Activated CD4-positive, alpha-beta T cell treated with anti-CD3 and anti-CD28 coated beads for 36 hours (primary cell): ENCODE results near the gene TEX36. TPM values are rescaled to one million over a fixed set of nuclear protein-coding genes. Genes with fewer than 3 reads are reported as not detected.
"Not testable (repeated sequence)": the region's sequence is repeated elsewhere in the genome, so short reads cannot be mapped to it uniquely, and the experiment has no call there.

Experiments used
- ATAC-seq: fragments of 200-7000 bp; cut with Tn5 transposase; one replicate; pipeline ENCODE4 v1.10.0; 2021; ENCODE audit warnings: mild to moderate bottlenecking, moderate library complexity
- CTCF ChIA-PET: fragments of 350-600 bp; sonication (Branson Sonifier 250); formaldehyde crosslinking; loops from one replicate; lab custom pipeline; 2021; ENCODE audit warnings: antibody characterized with exemption; lab: Charles Lee
- POLR2A ChIA-PET: fragments of 350-600 bp; sonication (Branson Sonifier 250); formaldehyde crosslinking; loops from one replicate; lab custom pipeline; 2021; ENCODE audit warnings: antibody characterized with exemption, inconsistent platforms; lab: Charles Lee
- DNase-seq: peaks from one replicate; pipeline ENCODE4 v3.0.0-alpha.2; 2020
- H3K27ac Mint-ChIP-seq: one replicate; pipeline ENCODE4 v1.8.0; 2021; ENCODE audit warnings: mixed read lengths
- H3K27me3 Mint-ChIP-seq: one replicate; pipeline ENCODE4 v1.8.0; 2021; ENCODE audit warnings: mixed read lengths
- H3K36me3 Mint-ChIP-seq: one replicate; pipeline ENCODE4 v1.8.0; 2021; ENCODE audit warnings: low read depth, mixed read lengths
- H3K4me1 Mint-ChIP-seq: one replicate; pipeline ENCODE4 v1.8.0; 2021; ENCODE audit warnings: mixed read lengths
- H3K4me3 Mint-ChIP-seq: one replicate; pipeline ENCODE4 v1.8.0; 2021; ENCODE audit warnings: mild to moderate bottlenecking, moderate library complexity, mixed read lengths
- H3K9me3 Mint-ChIP-seq: one replicate; pipeline ENCODE4 v1.8.0; 2021; ENCODE audit warnings: low read depth, mixed read lengths
- intact Hi-C, 2 experiments: fragments of 100-400 bp; cut with DNase I in 1 of 2; cut with micrococcal nuclease in 1 of 2; formaldehyde crosslinking; loops; one replicate each; pipeline versions ENCODE4 v1.14.2 to v1.15.1; 2022 to 2024; cut with DNase I, micrococcal nuclease
- total RNA-seq, 2 experiments: library from RNA; stranded (reverse); gene quantifications; one replicate each; pipeline ENCODE4 v1.2.3, GENCODE V29; 2021

TEX36 gene
- total RNA-seq, 2 experiments from 2014 or later = not detected

DNA sequence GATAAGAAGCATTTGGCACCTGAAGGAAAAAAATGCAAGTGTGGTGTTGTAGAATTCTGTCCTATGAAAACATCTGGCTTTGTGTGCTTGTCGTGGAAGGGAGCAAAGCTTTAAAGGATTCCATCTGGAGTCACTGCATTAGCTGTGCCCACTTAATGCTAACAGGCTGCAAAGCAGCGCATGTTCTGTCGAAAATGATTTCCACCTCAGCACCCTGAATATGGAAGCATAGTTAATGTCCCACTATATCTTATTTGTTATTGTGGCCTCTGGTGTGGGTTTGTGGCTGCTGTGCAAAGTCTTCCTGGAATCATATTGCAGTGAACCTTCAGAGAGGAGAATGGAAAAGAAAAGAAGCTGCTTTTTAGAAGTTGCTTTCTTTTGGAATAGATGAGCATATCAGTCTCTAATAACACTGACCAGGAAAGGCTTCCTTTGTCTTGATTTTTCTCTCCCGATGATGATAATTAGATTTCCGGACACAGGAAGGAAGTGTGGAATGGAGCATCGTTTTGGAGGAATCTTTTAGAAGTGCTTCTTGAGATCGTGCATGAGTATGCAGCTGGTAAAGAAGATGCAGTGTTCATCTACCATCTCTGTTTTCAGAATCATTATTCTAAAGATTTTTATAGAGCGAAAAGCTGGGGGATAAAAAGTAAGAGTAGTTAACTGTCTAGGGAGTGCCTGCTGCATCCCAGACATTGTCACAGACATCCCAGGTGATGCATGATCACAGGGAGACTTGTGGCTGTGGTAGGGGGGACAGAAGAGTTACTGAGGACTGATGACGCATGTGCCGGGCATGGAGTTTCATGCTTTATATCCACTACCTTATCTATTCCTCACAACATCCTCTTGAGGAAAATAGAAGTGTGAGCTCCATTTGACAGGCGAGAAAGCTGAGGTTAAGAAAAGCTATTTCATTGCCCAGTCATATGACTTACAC lies 54.6 kb downstream of the TEX36 start:
- H3K4me1 Mint-ChIP-seq = no peaks in the 10 kb centered on the region
- ChIA-PET CTCF (interaction anchor here (0.6 to 1.0 kb wide), 5 partner anchors 10 to 1992 kb away, joined by 3 read pairs; no protein-coding TSS in a partner anchor), POLR2A (no interaction called here)
- no peak overlapping the region for H3K27ac Mint-ChIP-seq
- DNase-seq (no peak), ATAC-seq (no peak)
- intact Hi-C loops = no loop called here
- no peaks in the 10 kb centered on the region for H3K9me3 Mint-ChIP-seq
- no peak overlapping the region for H3K4me3 Mint-ChIP-seq
- peaks cover 9% of the 10 kb centered on the region for H3K27me3 Mint-ChIP-seq
- H3K36me3 Mint-ChIP-seq = no peaks in the 10 kb centered on the region

DNA sequence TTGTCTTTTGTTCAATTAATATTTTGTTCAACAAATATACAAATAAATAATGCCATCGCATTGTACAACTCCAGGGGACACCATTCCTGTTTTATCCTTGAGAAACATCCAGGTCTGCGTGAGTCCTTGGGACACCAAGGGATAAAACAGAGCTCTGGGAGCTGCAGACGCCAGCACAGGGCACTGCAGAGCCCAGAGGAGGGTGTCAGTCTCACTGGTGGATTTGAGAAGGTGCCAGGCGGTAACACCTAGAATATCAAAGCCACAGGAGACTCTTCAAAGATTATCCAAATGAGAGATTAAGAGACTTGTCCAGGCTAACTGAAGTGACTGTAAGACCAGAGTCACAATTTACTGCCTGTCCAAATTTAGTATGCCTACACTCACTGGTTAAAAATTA lies 55.3 kb downstream of the TEX36 start:
- POLR2A ChIA-PET = no interaction called here
- Mint-ChIP-seq H3K36me3 (no peaks in the 10 kb centered on the region), H3K27ac (no peak overlapping the region), H3K27me3 (peaks cover 12% of the 10 kb centered on the region), H3K4me3 (no peak overlapping the region), H3K9me3 (no peaks in the 10 kb centered on the region), H3K4me1 (no peaks in the 10 kb centered on the region)
- CTCF ChIA-PET = interaction anchor here (0.8 kb wide), 1 partner anchor 414 kb away, joined by 3 read pairs; no protein-coding TSS in a partner anchor
- ATAC-seq = no peak
- DNase-seq = no peak
- intact Hi-C loops = no loop called here

DNA sequence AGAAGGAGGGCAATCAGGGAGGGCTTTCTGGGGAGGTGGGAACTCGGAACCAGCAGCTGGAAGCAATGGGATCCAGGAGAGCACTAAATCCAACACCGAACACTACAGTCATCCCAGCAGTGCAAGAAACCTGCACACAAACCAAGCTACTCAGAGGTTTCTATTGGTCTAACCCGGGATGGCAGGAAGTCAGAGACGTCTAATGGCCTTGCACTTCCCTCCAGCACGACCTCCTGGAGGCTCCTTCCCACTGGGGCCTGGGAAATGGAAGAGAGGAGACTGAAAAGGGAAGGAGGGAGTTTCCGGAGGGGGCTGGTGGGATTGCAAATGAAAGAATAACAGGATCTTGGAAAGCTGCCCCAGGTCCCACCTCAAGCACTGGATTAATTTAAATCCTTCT lies 56.3 kb downstream of the TEX36 start:
- ChIA-PET POLR2A (no interaction called here), CTCF (no interaction called here)
- Mint-ChIP-seq H3K36me3 (no peaks in the 10 kb centered on the region), H3K27me3 (peaks cover 12% of the 10 kb centered on the region), H3K27ac (no peak overlapping the region), H3K9me3 (no peaks in the 10 kb centered on the region), H3K4me3 (no peak overlapping the region), H3K4me1 (no peaks in the 10 kb centered on the region)
- intact Hi-C loops = no loop called here
- ATAC-seq (no peak), DNase-seq (no peak)

DNA sequence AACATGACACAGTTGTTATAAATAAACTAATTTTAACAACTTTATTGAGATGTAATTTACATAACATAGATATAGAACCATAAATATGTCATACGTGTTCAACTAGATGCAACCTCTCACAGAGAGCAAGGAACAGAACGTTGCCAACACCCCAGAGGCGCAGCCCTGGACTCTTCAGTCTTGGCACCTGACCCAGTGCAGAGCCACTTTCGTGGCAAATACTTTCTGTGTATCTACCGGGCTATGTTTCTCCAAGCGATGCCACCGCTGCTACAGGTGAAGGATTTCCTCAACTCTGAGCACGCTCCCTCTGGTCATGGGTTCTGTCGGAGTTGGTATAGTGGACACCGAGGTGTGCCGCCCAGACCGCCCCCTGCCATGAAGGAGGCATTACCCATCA lies 57.4 kb downstream of the TEX36 start:
- POLR2A ChIA-PET = no interaction called here
- H3K36me3 Mint-ChIP-seq = no peaks in the 10 kb centered on the region

DNA sequence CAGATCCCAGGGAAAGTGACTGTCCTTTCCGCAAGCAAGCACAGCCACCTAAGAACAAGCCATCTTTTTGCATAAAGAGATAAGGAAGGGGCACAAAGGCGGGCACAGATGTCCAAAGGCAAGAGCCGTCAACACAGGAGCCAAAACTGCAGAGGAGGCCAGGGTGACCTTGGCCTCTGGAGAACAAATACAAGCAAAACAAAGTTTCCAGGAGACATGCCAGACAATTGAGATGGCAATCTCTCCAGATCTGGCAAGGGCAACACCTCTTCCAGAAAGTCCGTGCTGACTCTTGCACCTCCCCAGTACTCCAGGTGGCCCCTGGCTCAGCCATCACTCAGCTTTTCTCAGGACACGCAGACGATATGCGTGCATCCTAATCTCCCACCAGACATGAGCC lies 58.2 kb downstream of the TEX36 start:
- intact Hi-C loops = no loop called here
- peaks cover 15% of the 10 kb centered on the region for H3K27me3 Mint-ChIP-seq
- no peaks in the 10 kb centered on the region for H3K36me3 Mint-ChIP-seq
- no peaks in the 10 kb centered on the region for H3K9me3 Mint-ChIP-seq
- ChIA-PET POLR2A (no interaction called here), CTCF (no interaction called here)
- H3K4me3 Mint-ChIP-seq = no peak overlapping the region
- DNase-seq (no peak), ATAC-seq (no peak)
- no peaks in the 10 kb centered on the region for H3K4me1 Mint-ChIP-seq
- H3K27ac Mint-ChIP-seq = no peak overlapping the region

More for the DNA sequence above, 57.4 kb downstream of the TEX36 start:
- DNase-seq = no peak
- no peak overlapping the region for H3K27ac Mint-ChIP-seq
- ATAC-seq = no peak
- H3K9me3 Mint-ChIP-seq = no peaks in the 10 kb centered on the region
- CTCF ChIA-PET = interaction anchor here (0.6 kb wide), 1 partner anchor 182 kb away, joined by 3 read pairs; no protein-coding TSS in a partner anchor
- H3K27me3 Mint-ChIP-seq = peaks cover 12% of the 10 kb centered on the region
- intact Hi-C loops = no loop called here
- no peaks in the 10 kb centered on the region for H3K4me1 Mint-ChIP-seq
- no peak overlapping the region for H3K4me3 Mint-ChIP-seq

DNA sequence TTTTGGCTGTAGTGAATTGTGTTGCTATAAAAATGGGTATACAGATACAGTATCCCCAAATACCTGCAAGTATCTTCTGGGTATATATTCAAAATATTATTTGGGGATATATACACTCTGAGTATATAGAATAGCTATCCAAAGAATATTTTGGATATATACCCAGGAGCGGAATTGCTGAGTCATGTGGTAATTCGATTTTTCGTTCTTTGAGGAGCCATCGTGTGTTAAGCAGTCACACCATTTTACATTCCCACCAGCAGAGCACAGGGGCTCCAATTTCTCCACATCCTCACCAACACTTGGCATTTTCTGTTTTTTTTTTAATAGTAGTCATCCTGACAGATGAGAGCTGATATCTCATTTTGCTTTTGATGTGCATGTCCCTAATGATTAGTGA lies 61.9 kb downstream of the TEX36 start:
- H3K36me3 Mint-ChIP-seq = no peaks in the 10 kb centered on the region
- no peaks in the 10 kb centered on the region for H3K9me3 Mint-ChIP-seq

DNA sequence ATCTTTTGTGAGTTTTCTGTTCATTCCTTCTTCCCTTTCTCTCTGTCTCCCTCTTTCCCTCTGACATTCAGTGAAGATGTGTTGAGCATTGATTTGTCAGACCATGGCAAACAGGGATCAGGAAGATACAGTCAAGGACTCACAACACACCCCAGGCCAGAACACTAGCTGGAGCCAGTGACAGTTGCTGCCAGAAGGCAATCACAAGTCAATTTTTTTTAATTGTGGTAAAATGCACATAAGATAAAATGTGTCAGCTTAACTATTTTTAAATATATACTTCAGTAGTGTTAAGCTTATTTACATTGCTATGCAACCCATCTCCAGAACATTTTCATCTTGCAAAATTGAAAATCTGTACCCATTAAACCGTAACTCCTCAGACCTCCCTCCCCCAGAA lies 62.6 kb downstream of the TEX36 start:
- ATAC-seq (no peak), DNase-seq (no peak)
- intact Hi-C loops = no loop called here
- Mint-ChIP-seq H3K9me3 (no peaks in the 10 kb centered on the region), H3K4me1 (no peaks in the 10 kb centered on the region), H3K4me3 (no peak overlapping the region), H3K36me3 (no peaks in the 10 kb centered on the region), H3K27ac (no peak overlapping the region), H3K27me3 (peaks cover 7% of the 10 kb centered on the region)
- POLR2A ChIA-PET = no interaction called here
- CTCF ChIA-PET = no interaction called here

More for the DNA sequence above, 61.9 kb downstream of the TEX36 start:
- no peak overlapping the region for H3K27ac Mint-ChIP-seq
- no peak overlapping the region for H3K4me3 Mint-ChIP-seq
- DNase-seq (no peak), ATAC-seq (no peak)
- intact Hi-C loops = no loop called here
- POLR2A ChIA-PET = no interaction called here
- H3K27me3 Mint-ChIP-seq = peaks cover 8% of the 10 kb centered on the region
- no peaks in the 10 kb centered on the region for H3K4me1 Mint-ChIP-seq
- CTCF ChIA-PET = no interaction called here

DNA sequence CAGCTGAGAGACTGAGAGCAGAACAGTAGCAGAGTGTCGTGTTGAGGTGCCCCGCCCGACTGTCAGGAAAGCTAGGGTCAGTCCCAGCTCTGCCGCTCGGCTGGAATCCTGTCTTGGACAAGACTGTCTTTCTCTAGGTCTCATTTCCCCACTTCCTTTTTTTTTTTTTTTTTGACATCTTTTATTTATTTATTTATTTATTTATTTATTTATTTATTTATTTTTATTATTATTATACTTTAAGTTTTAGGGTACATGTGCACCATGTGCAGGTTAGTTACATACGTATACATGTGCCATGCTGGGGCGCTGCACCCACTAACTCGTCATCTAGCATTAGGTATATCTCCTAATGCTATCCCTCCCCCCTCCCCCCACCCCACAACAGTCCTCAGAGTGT lies 69.9 kb downstream of the TEX36 start:
- H3K4me3 Mint-ChIP-seq, H3K27me3 Mint-ChIP-seq, H3K27ac Mint-ChIP-seq, H3K9me3 Mint-ChIP-seq, intact Hi-C loops, H3K4me1 Mint-ChIP-seq, CTCF ChIA-PET, H3K36me3 Mint-ChIP-seq, POLR2A ChIA-PET, ATAC-seq, DNase-seq: not testable (repeated sequence)

DNA sequence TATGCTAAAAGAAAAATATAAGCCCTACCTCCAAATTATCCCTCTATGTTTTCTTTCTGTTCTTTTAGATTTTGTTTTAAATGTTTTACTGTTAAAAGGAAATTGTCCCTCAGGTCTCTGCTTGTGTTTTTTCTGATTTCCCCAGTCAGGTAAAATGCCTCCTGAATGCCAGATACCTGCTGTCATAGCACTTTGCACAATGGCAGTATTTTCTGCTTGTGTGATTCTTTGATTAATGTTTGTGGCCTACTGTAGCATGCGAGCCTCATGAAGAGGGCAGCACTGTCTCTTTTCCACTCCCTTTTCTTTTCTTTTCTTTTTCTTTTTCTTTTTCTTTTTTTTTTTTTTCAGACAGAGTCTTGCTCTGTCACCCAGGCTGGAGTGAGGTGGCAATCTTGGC lies 71.2 kb downstream of the TEX36 start:
- intact Hi-C loops = no loop called here
- no peaks in the 10 kb centered on the region for H3K4me1 Mint-ChIP-seq
- ChIA-PET POLR2A (no interaction called here), CTCF (no interaction called here)
- H3K36me3 Mint-ChIP-seq = no peaks in the 10 kb centered on the region
- no peaks in the 10 kb centered on the region for H3K27me3 Mint-ChIP-seq
- no peaks in the 10 kb centered on the region for H3K9me3 Mint-ChIP-seq
- ATAC-seq = no peak
- no peak overlapping the region for H3K4me3 Mint-ChIP-seq
- DNase-seq = no peak
- no peak overlapping the region for H3K27ac Mint-ChIP-seq

DNA sequence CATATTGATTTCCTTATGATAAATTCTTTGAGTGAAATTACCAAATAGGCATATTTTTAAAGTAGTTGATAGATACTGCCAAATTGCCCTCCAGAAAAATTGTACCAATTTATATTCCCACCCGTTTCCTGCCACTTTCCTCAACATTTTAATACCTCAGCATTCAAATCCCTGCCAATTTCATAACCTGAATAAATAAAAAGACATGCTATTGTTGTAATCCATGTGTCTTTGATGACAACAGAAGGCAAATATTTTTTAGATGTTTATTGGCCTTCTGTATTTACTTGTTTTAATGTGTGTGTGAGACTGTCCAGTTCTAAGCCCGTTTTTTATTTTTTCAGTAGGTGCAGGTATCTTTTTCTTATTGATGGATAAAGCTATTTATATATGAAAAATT lies 71.7 kb downstream of the TEX36 start:
- CTCF ChIA-PET = no interaction called here
- no peak overlapping the region for H3K4me3 Mint-ChIP-seq
- ATAC-seq (no peak), DNase-seq (no peak)
- POLR2A ChIA-PET = no interaction called here
- no peaks in the 10 kb centered on the region for H3K9me3 Mint-ChIP-seq
- H3K36me3 Mint-ChIP-seq = no peaks in the 10 kb centered on the region
- no peak overlapping the region for H3K27ac Mint-ChIP-seq
- intact Hi-C loops = no loop called here
- no peaks in the 10 kb centered on the region for H3K27me3 Mint-ChIP-seq
- H3K4me1 Mint-ChIP-seq = no peaks in the 10 kb centered on the region

DNA sequence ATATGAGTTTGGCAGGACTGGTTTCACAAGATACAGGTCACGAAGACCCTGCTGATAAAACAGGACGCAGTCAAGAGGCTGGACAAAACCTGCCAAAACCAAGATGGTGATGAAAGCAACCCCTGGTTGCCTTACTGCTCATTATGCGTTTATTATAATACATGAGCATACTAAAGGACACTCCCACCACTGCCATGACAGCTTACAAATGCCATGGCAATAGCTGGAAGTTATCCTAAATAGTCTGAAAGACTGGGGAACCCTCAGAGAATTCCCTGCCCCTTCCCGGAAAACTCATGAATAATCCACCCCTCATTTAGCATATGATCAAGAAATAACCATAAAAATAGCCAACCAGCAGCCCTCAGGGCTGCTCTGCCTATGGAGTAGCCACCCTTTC lies 73.1 kb downstream of the TEX36 start:
- H3K27ac Mint-ChIP-seq = no peak overlapping the region
- no peaks in the 10 kb centered on the region for H3K4me1 Mint-ChIP-seq
- ChIA-PET CTCF (no interaction called here), POLR2A (no interaction called here)
- no peak overlapping the region for H3K4me3 Mint-ChIP-seq
- no peaks in the 10 kb centered on the region for H3K36me3 Mint-ChIP-seq
- DNase-seq (no peak), ATAC-seq (no peak)
- no peaks in the 10 kb centered on the region for H3K9me3 Mint-ChIP-seq
- no peaks in the 10 kb centered on the region for H3K27me3 Mint-ChIP-seq
- intact Hi-C loops = no loop called here

DNA sequence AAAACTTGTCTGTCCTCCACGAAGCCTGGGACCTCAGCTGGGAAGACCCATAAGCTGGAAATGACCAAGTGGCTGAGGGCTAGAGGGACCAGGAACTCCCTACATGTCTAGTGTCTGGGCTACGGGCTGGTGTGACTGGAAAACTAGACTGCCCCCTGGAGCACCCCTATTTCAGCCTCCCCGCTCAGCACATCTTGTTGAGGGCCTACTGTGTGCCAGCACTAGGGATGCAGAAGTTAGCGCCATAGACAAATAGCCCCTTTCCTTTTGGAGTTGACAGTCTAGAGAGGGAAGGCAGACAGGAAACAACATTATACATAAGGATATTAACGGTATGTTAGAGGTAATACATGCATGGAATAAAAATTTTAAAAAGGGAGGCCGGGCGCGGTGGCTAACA lies 74.5 kb downstream of the TEX36 start:
- H3K4me1 Mint-ChIP-seq = no peaks in the 10 kb centered on the region
- no peaks in the 10 kb centered on the region for H3K9me3 Mint-ChIP-seq
- CTCF ChIA-PET = no interaction called here
- ATAC-seq (no peak), DNase-seq (no peak)
- intact Hi-C loops = no loop called here
- no peaks in the 10 kb centered on the region for H3K27me3 Mint-ChIP-seq
- H3K4me3 Mint-ChIP-seq = no peak overlapping the region
- no peaks in the 10 kb centered on the region for H3K36me3 Mint-ChIP-seq
- POLR2A ChIA-PET = no interaction called here
- H3K27ac Mint-ChIP-seq = no peak overlapping the region
